Natural killer cell (primary cell): ENCODE measurements around the gene BRD4. TPM values are rescaled to one million over a fixed set of nuclear protein-coding genes. Genes with fewer than 3 reads are reported as not detected.

Experiments
- ATAC-seq, 3 donors: fragments of 150-1000 bp in 2 of 3; fragments of 200-7000 bp in 1 of 3; cut with Tn5 transposase; 1 replicate in 1 of 3; 2 replicates in 2 of 3; pipeline ENCODE4 v1.10.0; 2021; ENCODE audit warnings: mild to moderate bottlenecking in 2 of 3, moderate library complexity in 2 of 3
- DNase-seq, 2 donors: peaks; one replicate each; pipeline versions ENCODE4 v3.0.0 to v3.0.0-alpha.2; 2013 to 2021; ENCODE audit warnings: mixed read lengths in 1 of 2
- H3K27ac ChIP-seq: one replicate; pipeline ENCODE4 v1.5.1; 2013; ENCODE audit warnings: mild to moderate bottlenecking, low read length
- H3K27me3 ChIP-seq: one replicate; pipeline ENCODE4 v1.6.1; 2013; ENCODE audit warnings: low read length; ENCODE audit not compliant: control insufficient read depth, insufficient read depth
- H3K36me3 ChIP-seq: one replicate; pipeline ENCODE4 v1.6.1; 2013; ENCODE audit warnings: low read length; ENCODE audit not compliant: control insufficient read depth, insufficient read depth
- H3K4me1 ChIP-seq: one replicate; pipeline ENCODE4 v1.6.1; 2013; ENCODE audit warnings: low read length; ENCODE audit not compliant: control insufficient read depth, insufficient read depth
- H3K4me3 ChIP-seq: one replicate; pipeline ENCODE4 v1.5.1; 2013; ENCODE audit warnings: low read length
- H3K9me3 ChIP-seq: one replicate; pipeline ENCODE4 v1.6.1; 2013; ENCODE audit warnings: low read length; ENCODE audit not compliant: control insufficient read depth, insufficient read depth
- H3K27ac Mint-ChIP-seq, 2 donors: one replicate each; pipeline ENCODE4 v1.8.0; 2022; ENCODE audit warnings: mild to moderate bottlenecking in 2 of 2, mixed read lengths in 2 of 2, moderate library complexity in 1 of 2
- H3K27me3 Mint-ChIP-seq, 2 donors: one replicate each; pipeline ENCODE4 v1.8.0; 2022; ENCODE audit warnings: low read depth in 2 of 2, mixed read lengths in 2 of 2
- H3K36me3 Mint-ChIP-seq: one replicate; pipeline ENCODE4 v1.8.0; 2022; ENCODE audit warnings: mixed read lengths
- H3K4me1 Mint-ChIP-seq, 2 donors: one replicate each; pipeline ENCODE4 v1.8.0; 2022; ENCODE audit warnings: mixed read lengths in 2 of 2
- H3K4me3 Mint-ChIP-seq: one replicate; pipeline ENCODE4 v1.8.0; 2022; ENCODE audit warnings: mild to moderate bottlenecking, moderate library complexity, mixed read lengths
- H3K9me3 Mint-ChIP-seq, 2 donors: one replicate each; pipeline ENCODE4 v1.8.0; 2022; ENCODE audit warnings: mixed read lengths in 2 of 2
- CTCF ChIP-seq: fragments of 200-600 bp; IDR thresholded peaks from one replicate; pipeline ENCODE4 v1.8.0; 2022; ENCODE audit warnings: antibody characterized with exemption
- WGBS: methylation state at CpG from one replicate; pipeline ENCODE4 v1.1.7; 2013; ENCODE audit warnings: missing lambda C conversion rate; ENCODE audit not compliant: insufficient coverage; 5-methylcytosine and 5-hydroxymethylcytosine counted together
- intact Hi-C: fragments of 100-400 bp; cut with micrococcal nuclease; formaldehyde crosslinking; loops from one replicate; pipeline ENCODE4 v1.14.2; 2022
- total RNA-seq, 4 donors: library from RNA; stranded (reverse); fragments of 120-200 nt in 1 of 4; gene quantifications; one replicate each; pipeline versions ENCODE4 v1.2.3 to v1.2.4, GENCODE V29; 2013 to 2022

BRD4 gene
- total RNA-seq, 3 donors from 2014 or later (not counting 1 experiment from before 2014, with no cell fraction given), result 91.9 to 116 (median 98.3) TPM

- Mint-ChIP-seq H3K4me3 (peak overlapping the region; percentile 40), H3K27me3 (no peaks in the 10 kb centered on the region), H3K9me3 (no peaks in the 10 kb centered on the region), H3K4me1 (peaks cover 60 to 69% of the 10 kb centered on the region in 2 donors), H3K36me3 (no peaks in the 10 kb centered on the region), H3K27ac (peak overlapping the region; percentile 11 to 48)
- H3K4me3 ChIP-seq, result no peak overlapping the region
- DNase-seq, result no peak
- TF ChIP-seq CTCF, result no peak
- ATAC-seq, result peak in 1 of 3 donors; percentile 31
- no peaks in the 10 kb centered on the region for H3K27me3 ChIP-seq
- H3K27ac ChIP-seq, result no peak overlapping the region
- peaks cover 51% of the 10 kb centered on the region for H3K4me1 ChIP-seq
- intact Hi-C loops, result no loop called here
- H3K9me3 ChIP-seq, result no peaks in the 10 kb centered on the region
- no peaks in the 10 kb centered on the region for H3K36me3 ChIP-seq
- 86% methylated on average over 3 of the region's 3 CpGs for WGBS
These were observed 26.6 kb downstream of the BRD4 start for GRCh38 chr19:15305582-15306334.

- Histone ChIP-seq H3K27ac (no peak overlapping the region), H3K4me1 (peaks cover 54% of the 10 kb centered on the region), H3K36me3 (no peaks in the 10 kb centered on the region), H3K9me3 (no peaks in the 10 kb centered on the region), H3K27me3 (no peaks in the 10 kb centered on the region), H3K4me3 (no peak overlapping the region)
- Mint-ChIP-seq H3K9me3 (no peaks in the 10 kb centered on the region), H3K4me1 (peaks cover 65 to 76% of the 10 kb centered on the region in 2 donors), H3K4me3 (peak overlapping the region; percentile 70), H3K27ac (peak overlapping the region; percentile 78 to 81), H3K27me3 (no peaks in the 10 kb centered on the region), H3K36me3 (no peaks in the 10 kb centered on the region)
- WGBS, result 73% methylated on average over 10 of the region's 10 CpGs
- no peak for TF ChIP-seq CTCF
- DNase-seq (no peak), ATAC-seq (no peak)
- intact Hi-C loops, result no loop called here
These were observed 28.1 kb downstream of the BRD4 start for GRCh38 chr19:15304140-15304705.

GRCh38 chr19:15303105-15303780, 29.1 kb downstream of the BRD4 start:
- Mint-ChIP-seq H3K4me1 (peaks cover 73 to 84% of the 10 kb centered on the region in 2 donors), H3K9me3 (no peaks in the 10 kb centered on the region), H3K27ac (peak overlapping the region; percentile 78 to 81), H3K4me3 (peak overlapping the region; percentile 31), H3K27me3 (no peaks in the 10 kb centered on the region), H3K36me3 (no peaks in the 10 kb centered on the region)
- Histone ChIP-seq H3K9me3 (no peaks in the 10 kb centered on the region), H3K4me3 (no peak overlapping the region), H3K4me1 (peaks cover 55% of the 10 kb centered on the region), H3K27me3 (no peaks in the 10 kb centered on the region), H3K27ac (no peak overlapping the region), H3K36me3 (no peaks in the 10 kb centered on the region)
- ATAC-seq, result no peak
- no peak for DNase-seq
- intact Hi-C loops, result loop anchor here (2.0 kb wide), 1 partner anchor 14 kb away; no protein-coding TSS in a partner anchor
- no peak for TF ChIP-seq CTCF
- WGBS, result 73% methylated on average over 7 of the region's 7 CpGs
